BJ (cell line): ENCODE results near the gene SLC7A11. TPM values are rescaled to one million over a fixed set of nuclear protein-coding genes. Genes with fewer than 3 reads are reported as not detected.

ENCODE experiments used
- CTCF ChIA-PET: fragments of 350-600 bp; formaldehyde crosslinking; extraction: SDS; loops from one replicate; lab custom pipeline; 2021; ENCODE audit warnings: antibody characterized with exemption, inconsistent platforms; lab: Yijun Ruan, JAX
- POLR2A ChIA-PET: fragments of 300-600 bp; sonication (Branson Sonifier 250); formaldehyde crosslinking; extraction: SDS; loops from one replicate; lab custom pipeline; 2021; ENCODE audit warnings: antibody characterized with exemption; lab: Charles Lee
- DNase-seq: peaks from one replicate; pipeline ENCODE4 v3.0.0-alpha.2; 2011; ENCODE audit warnings: low read depth
- H3K27me3 ChIP-seq: 2 replicates; pipeline ENCODE4 v1.6.0; 2011; ENCODE audit warnings: low read length; ENCODE audit not compliant: control insufficient read depth, insufficient read depth
- H3K36me3 ChIP-seq: 2 replicates; pipeline ENCODE4 v1.5.1; 2011; ENCODE audit warnings: low read length; ENCODE audit not compliant: control insufficient read depth, insufficient read depth
- H3K4me3 ChIP-seq: 2 replicates; pipeline ENCODE4 v1.5.1; 2011; ENCODE audit warnings: low read depth, mild to moderate bottlenecking, control low read depth, low read length
- CTCF ChIP-seq: IDR thresholded peaks from 2 replicates; pipeline ENCODE4 v1.5.1; 2011; ENCODE audit warnings: low read depth, mild to moderate bottlenecking, control low read depth, inconsistent platforms, low read length, moderate library complexity; ENCODE audit not compliant: insufficient read depth
- polyA plus RNA-seq: library from polyadenylated mRNA; depleted of rRNA; stranded (reverse); fragments of >200 nt; gene quantifications from 2 replicates; pipeline ENCODE4 v1.2.3, GENCODE V29; 2011

SLC7A11 gene
- polyA plus RNA-seq, 1 experiment, result 27.5 TPM

GRCh38 chr4:138234248-138234647, 7.9 kb downstream of the SLC7A11 start:
- no peak for TF ChIP-seq CTCF
- DNase-seq, result no peak
- Histone ChIP-seq H3K27me3 (no peaks in the 10 kb centered on the region), H3K36me3 (0 out of 2 replicates have a peak, but pooled peaks cover 1% of the 10 kb centered on the region), H3K4me3 (no peak overlapping the region)
- ChIA-PET POLR2A (no interaction called here), CTCF (interaction anchor here (0.9 kb wide), 1 partner anchor 47 kb away, joined by 3 read pairs; no protein-coding TSS in a partner anchor)

- TF ChIP-seq CTCF, result no peak
- Histone ChIP-seq H3K27me3 (no peaks in the 10 kb centered on the region), H3K4me3 (no peak overlapping the region), H3K36me3 (0 out of 2 replicates have a peak, but pooled peaks cover 3% of the 10 kb centered on the region)
- CTCF ChIA-PET, result interaction anchor here (0.5 to 1.5 kb wide), 4 partner anchors 10 to 706 kb away, joined by 3 read pairs; no protein-coding TSS in a partner anchor
- no peak for DNase-seq
- POLR2A ChIA-PET, result no interaction called here
Observed at GRCh38 chr4:138233313-138234034, 8.7 kb downstream of the SLC7A11 start.

- CTCF ChIA-PET, result interaction anchor here (1.1 to 1.5 kb wide), 2 partner anchors 10 to 451 kb away, joined by 3 read pairs; partner anchors contain the start of gene SLC7A11
- no peak overlapping the region for H3K4me3 ChIP-seq
- no peak for TF ChIP-seq CTCF
- 0 out of 2 replicates have a peak, but pooled peaks cover 3% of the 10 kb centered on the region for H3K36me3 ChIP-seq
- H3K27me3 ChIP-seq, result no peaks in the 10 kb centered on the region
- POLR2A ChIA-PET, result no interaction called here
- DNase-seq, result no peak
Observed at GRCh38 chr4:138232364-138232763, 9.8 kb downstream of the SLC7A11 start.

- no peak overlapping the region for H3K4me3 ChIP-seq
- TF ChIP-seq CTCF, result no peak
- H3K27me3 ChIP-seq, result no peaks in the 10 kb centered on the region
- ChIA-PET CTCF (interaction anchor here (1.9 kb wide), 1 partner anchor 451 kb away, joined by 7 read pairs; no protein-coding TSS in a partner anchor), POLR2A (no interaction called here)
- H3K36me3 ChIP-seq, result 0 out of 2 replicates have a peak, but pooled peaks cover 3% of the 10 kb centered on the region
- no peak for DNase-seq
Observed at GRCh38 chr4:138230048-138230447, 12.1 kb downstream of the SLC7A11 start.

- no peak for TF ChIP-seq CTCF
- H3K36me3 ChIP-seq, result 0 out of 2 replicates have a peak, but pooled peaks cover 3% of the 10 kb centered on the region
- ChIA-PET CTCF (interaction anchor here (1.9 kb wide), 1 partner anchor 452 kb away, joined by 7 read pairs; no protein-coding TSS in a partner anchor), POLR2A (no interaction called here)
- no peaks in the 10 kb centered on the region for H3K27me3 ChIP-seq
- H3K4me3 ChIP-seq, result no peak overlapping the region
- DNase-seq, result no peak
Observed at GRCh38 chr4:138229160-138229559, 13.0 kb downstream of the SLC7A11 start.
